Esophagus squamous epithelium (tissue), 5 donors: ENCODE data around the gene BRD7. TPM values are rescaled to one million over a fixed set of nuclear protein-coding genes. Genes with fewer than 3 reads are reported as not detected.

Experiments used
- DNase-seq: peaks from one replicate; lab custom pipeline; 2025; lab: John Stamatoyannopoulos, UW
- H3K27ac ChIP-seq, 4 donors: fragments of 200-600 bp; sonication (generic); one replicate each; pipeline ENCODE4 v1.5.1; 2016 to 2019; ENCODE audit warnings: mild to moderate bottlenecking in 1 of 4
- H3K27me3 ChIP-seq, 4 donors: fragments of 200-600 bp; sonication (generic); 1 replicate in 3 of 4; 2 replicates in 1 of 4; pipeline versions ENCODE4 v1.5.1 to v1.6.0; 2017 to 2021; ENCODE audit warnings: antibody characterized with exemption in 1 of 4
- H3K36me3 ChIP-seq, 3 donors: fragments of 200-600 bp; sonication (generic); one replicate each; pipeline ENCODE4 v1.5.1; 2016 to 2019
- H3K4me1 ChIP-seq, 3 donors: fragments of 200-600 bp; sonication (generic); one replicate each; pipeline ENCODE4 v1.5.1; 2017 to 2019
- H3K4me3 ChIP-seq, 4 donors: fragments of 200-600 bp; sonication (generic); 1 replicate in 3 of 4; 2 replicates in 1 of 4; pipeline ENCODE4 v1.5.1; 2016 to 2019; ENCODE audit warnings: mild to moderate bottlenecking in 2 of 4, moderate library complexity in 1 of 4
- H3K9me3 ChIP-seq, 3 donors: fragments of 200-600 bp; sonication (generic); one replicate each; pipeline ENCODE4 v1.5.1; 2016 to 2019
- POLR2A ChIP-seq, 4 donors: fragments of 450-650 bp; IDR thresholded peaks; one replicate each; pipeline ENCODE4 v1.6.1; 2017; ENCODE audit warnings: antibody characterized with exemption in 4 of 4, mild to moderate bottlenecking in 4 of 4, moderate library complexity in 3 of 4
- WGBS, 2 donors: methylation state at CpG; one replicate each; pipeline ENCODE4 v1.1.5; 2018; 5-methylcytosine and 5-hydroxymethylcytosine counted together
- intact Hi-C: fragments of 100-400 bp; cut with DNase I; formaldehyde crosslinking; loops from one replicate; pipeline ENCODE4 v1.15.0; 2022
- total RNA-seq, 4 donors: library from RNA; depleted of rRNA; stranded (reverse); fragments of >200 nt; gene quantifications; one replicate each; pipeline ENCODE4 v1.1.0, GENCODE V29; 2016
- TF ChIP-seq, protein P1 (sequence below), 6 experiments: fragments of 450-650 bp in 4 of 6; fragments of 200-600 bp in 2 of 6; sonication (generic) in 2 of 6; IDR thresholded peaks; one replicate each; pipeline ENCODE4 v1.5.1; 2016 to 2019; ENCODE audit warnings: antibody characterized with exemption in 6 of 6, mild to moderate bottlenecking in 4 of 6, moderate library complexity in 4 of 6
- donor health status: DM: yes; HTN: yes; CAD: no.

Gene BRD7
- total RNA-seq, 4 donors from 2014 or later = 42.0 to 81.9 (median 51.4) TPM

DNA sequence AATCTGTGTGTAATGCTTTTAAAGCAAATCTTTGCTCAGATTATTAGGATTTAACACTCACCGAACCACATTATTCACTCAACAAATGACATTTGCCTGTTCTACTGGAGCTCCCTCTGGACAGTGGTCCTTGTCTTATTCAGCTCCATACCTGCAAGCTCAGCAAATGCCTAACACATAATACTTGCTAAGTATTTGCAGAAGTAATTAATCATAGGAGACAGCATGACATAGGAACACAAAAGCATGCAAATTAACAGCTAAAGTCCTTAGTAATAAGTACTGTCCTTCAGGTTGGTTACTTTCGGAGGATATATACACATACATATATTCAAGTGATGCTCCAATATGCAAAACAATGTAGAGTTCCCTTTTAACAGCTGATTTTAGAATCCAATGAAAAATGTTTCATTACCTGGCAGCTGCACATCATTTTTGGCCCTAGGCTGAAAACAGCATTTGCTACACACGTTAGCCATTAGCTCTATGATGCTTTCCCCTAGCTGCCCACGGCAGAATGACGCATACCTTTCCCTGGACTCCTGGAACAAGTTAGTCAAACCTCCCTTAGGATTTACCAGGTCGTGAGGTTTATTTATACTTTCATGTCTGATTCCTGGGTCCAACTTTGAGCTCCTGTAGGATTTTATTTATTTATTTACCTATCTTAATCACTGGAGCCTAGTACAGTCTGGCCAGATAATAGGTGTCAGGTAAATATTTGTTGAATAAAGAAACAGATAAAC is 8.6 kb downstream of the BRD7 start:
- no peak for DNase-seq
- peaks cover 0 to 38% (median 7%) of the 10 kb centered on the region in 3 donors for H3K4me1 ChIP-seq
- TF ChIP-seq, protein P1, sequence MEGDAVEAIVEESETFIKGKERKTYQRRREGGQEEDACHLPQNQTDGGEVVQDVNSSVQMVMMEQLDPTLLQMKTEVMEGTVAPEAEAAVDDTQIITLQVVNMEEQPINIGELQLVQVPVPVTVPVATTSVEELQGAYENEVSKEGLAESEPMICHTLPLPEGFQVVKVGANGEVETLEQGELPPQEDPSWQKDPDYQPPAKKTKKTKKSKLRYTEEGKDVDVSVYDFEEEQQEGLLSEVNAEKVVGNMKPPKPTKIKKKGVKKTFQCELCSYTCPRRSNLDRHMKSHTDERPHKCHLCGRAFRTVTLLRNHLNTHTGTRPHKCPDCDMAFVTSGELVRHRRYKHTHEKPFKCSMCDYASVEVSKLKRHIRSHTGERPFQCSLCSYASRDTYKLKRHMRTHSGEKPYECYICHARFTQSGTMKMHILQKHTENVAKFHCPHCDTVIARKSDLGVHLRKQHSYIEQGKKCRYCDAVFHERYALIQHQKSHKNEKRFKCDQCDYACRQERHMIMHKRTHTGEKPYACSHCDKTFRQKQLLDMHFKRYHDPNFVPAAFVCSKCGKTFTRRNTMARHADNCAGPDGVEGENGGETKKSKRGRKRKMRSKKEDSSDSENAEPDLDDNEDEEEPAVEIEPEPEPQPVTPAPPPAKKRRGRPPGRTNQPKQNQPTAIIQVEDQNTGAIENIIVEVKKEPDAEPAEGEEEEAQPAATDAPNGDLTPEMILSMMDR (IDR thresholded peaks at IDR 0.05) = no peak
- TF ChIP-seq POLR2A (IDR thresholded peaks at IDR 0.05) = no peak
- no peaks in the 10 kb centered on the region for H3K27me3 ChIP-seq
- peaks cover 0 to 81% (median 8%) of the 10 kb centered on the region in 3 donors for H3K36me3 ChIP-seq
- H3K4me3 ChIP-seq = no peak overlapping the region
- no peaks in the 10 kb centered on the region for H3K9me3 ChIP-seq
- intact Hi-C loops = loop anchor here (10.0 kb wide), 1 partner anchor 445 kb away; no protein-coding TSS in a partner anchor
- H3K27ac ChIP-seq = peak overlapping the region in 2 of 4 donors; percentile 12 to 40
- WGBS, 2 donors = 44 to 52% methylated on average over 6 of the region's 6 CpGs

DNA sequence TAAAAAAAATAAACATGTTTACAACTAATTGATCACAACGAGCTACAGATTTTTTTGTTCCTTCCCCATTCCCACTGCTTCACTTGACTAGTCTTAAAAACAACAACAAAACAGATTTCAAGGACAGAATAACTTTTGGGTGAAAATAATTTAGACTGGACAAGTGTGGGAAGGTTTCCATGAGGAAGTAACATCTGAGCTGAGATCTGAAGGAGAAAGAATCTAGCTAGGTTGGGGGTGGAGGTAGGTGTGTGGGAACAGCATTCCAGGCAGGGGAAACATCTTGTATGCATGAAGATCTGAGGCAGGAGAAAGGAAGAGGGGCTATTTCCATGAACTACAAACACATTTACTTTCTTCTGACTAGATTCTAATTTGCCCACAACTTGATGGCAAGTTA is 9.2 kb downstream of the BRD7 start:
- WGBS, 2 donors = 34 to 41% methylated on average over 1 of the region's 1 CpG
- Histone ChIP-seq H3K9me3 (no peaks in the 10 kb centered on the region), H3K36me3 (peaks cover 0 to 78% (median 8%) of the 10 kb centered on the region in 3 donors), H3K27ac (no peak overlapping the region), H3K4me3 (no peak overlapping the region), H3K4me1 (peaks cover 0 to 34% (median 7%) of the 10 kb centered on the region in 3 donors), H3K27me3 (no peaks in the 10 kb centered on the region)
- intact Hi-C loops = loop anchor here (10.0 kb wide), 4 partner anchors 115 to 445 kb away; partner anchors contain the start of gene CNEP1R1
- TF ChIP-seq POLR2A (IDR thresholded peaks at IDR 0.05) = no peak
- TF ChIP-seq, protein P1 (IDR thresholded peaks at IDR 0.05) = no peak
- no peak for DNase-seq

DNA sequence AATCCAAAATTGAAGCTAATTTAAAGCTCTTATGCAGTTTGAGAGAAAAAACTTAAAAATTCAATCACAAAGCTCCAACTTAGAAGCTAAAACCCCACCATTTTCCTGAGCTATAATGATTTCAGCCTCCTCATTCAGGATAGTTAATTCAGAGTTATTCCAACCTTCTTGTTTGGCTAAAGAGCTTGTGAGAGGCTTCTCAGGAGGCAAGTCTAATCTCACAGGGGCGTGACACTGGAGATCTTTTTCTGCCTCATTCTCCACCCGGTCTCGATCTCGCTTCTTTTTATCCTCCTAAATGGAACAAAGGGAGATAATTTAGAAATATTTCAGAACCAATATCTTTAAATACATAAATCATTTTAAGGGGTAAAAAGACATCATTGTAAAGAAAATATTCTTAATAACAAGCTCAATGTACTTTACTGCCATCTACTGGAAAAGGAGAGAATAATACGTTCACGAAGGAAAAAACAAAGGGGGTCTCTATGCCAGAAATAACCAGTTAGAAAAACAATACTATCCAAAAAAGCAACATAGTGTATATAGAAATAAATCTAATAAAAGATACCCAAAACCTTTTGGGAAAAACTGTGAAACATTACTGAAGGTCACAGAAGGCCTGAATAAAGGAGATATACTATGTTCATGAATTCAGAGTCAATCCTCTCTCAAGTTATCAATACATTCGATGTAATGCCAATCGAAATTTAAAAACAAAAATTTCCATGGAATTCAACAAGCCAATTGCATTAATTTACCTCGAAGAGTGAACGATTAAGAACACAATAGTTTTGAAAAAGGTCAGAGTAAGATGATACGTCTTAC is 13.9 kb downstream of the BRD7 start:
- DNase-seq = no peak

DNA sequence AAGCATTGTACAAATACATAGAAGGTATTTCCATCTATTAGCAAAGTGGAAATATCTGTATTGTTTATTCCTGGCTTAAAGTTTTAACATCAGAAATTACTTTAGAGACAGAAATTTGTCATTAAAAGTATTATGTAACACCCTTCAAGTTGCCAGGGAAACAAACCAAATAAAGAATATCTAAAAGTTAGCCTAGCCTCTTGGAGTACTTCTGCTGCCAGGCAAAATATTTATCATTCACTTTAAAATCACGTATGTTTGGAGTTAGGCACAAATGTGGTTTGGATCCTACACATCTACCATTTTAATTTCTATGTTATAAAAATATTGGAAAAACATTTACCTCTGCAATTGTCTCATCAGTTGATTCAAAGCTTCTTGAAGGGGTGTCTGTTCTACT is 14.7 kb downstream of the BRD7 start:
- WGBS, 2 donors = 44 to 54% methylated on average over 1 of the region's 1 CpG
- intact Hi-C loops = loop anchor here (10.0 kb wide), 3 partner anchors 109 to 329 kb away; partner anchors contain the start of gene CNEP1R1
- Histone ChIP-seq H3K27ac (no peak overlapping the region), H3K4me3 (no peak overlapping the region), H3K27me3 (no peaks in the 10 kb centered on the region), H3K36me3 (peaks cover 0 to 85% (median 19%) of the 10 kb centered on the region in 3 donors), H3K9me3 (no peaks in the 10 kb centered on the region), H3K4me1 (peaks cover 0 to 8% (median 0%) of the 10 kb centered on the region in 3 donors)
- no peak for DNase-seq
- TF ChIP-seq POLR2A (IDR thresholded peaks at IDR 0.05) = no peak
- TF ChIP-seq, protein P1 (IDR thresholded peaks at IDR 0.05) = no peak

More for the DNA sequence above, 13.9 kb downstream of the BRD7 start:
- peaks cover 0 to 12% (median 4%) of the 10 kb centered on the region in 3 donors for H3K4me1 ChIP-seq
- no peaks in the 10 kb centered on the region for H3K27me3 ChIP-seq
- no peak overlapping the region for H3K4me3 ChIP-seq
- no peak for TF ChIP-seq POLR2A (IDR thresholded peaks at IDR 0.05)
- TF ChIP-seq, protein P1 (IDR thresholded peaks at IDR 0.05) = peak in 4 of 6 experiments; percentile 52 to 62 (median 58)
- intact Hi-C loops = loop anchor here (10.0 kb wide), 3 partner anchors 110 to 330 kb away; partner anchors contain the start of gene CNEP1R1
- no peaks in the 10 kb centered on the region for H3K9me3 ChIP-seq
- WGBS, 2 donors = 70% methylated on average over 11 of the region's 11 CpGs
- peaks cover 0 to 80% (median 13%) of the 10 kb centered on the region in 3 donors for H3K36me3 ChIP-seq
- H3K27ac ChIP-seq = no peak overlapping the region
